ENCODE measurements around the gene U2AF1L4. TPM values are rescaled to one million over a fixed set of nuclear protein-coding genes. Genes with fewer than 3 reads are reported as not detected.
A peak's percentile ranks its signal among the peaks of the same experiment; 100 is the strongest.

U2AF1L4 gene
- polyA plus RNA-seq (2013, experiment 1 of 2), result 13.8 TPM
- 12.8 TPM for polyA plus RNA-seq (2013, experiment 2 of 2)

DNA sequence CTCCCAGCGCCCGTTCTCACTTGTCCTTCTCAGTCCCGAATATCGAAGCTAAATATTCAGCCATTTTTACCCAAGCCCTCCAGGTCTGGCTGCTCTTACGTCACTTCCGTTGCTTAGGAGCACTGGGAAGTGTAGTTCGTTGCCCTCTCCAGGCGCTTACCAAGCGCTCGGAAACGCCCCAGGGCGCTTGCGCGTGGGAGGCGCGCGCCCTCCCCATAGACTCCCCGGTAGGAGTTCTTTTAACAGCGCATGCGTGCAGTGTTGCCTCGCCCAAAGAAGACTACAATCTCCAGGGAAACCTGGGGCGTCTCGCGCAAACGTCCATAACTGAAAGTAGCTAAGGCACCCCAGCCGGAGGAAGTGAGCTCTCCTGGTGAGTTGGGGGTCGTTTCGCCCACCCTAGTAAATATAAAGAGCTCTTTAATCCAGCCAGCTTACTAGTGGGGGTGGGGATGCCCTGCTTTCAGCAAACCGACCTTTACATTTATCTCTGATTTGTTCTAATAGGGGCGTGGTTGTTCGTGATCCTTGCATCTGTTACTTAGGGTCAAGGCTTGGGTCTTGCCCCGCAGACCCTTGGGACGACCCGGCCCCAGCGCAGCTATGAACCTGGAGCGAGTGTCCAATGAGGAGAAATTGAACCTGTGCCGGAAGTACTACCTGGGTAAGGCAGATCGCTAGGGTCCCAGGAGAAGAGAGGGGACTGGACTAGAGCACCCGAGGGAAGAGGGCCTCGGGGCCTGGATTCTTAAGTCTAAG is at the start of gene U2AF1L4, which contains the start of gene PSENEN:
Gene U2AF1L4 (minus strand): TSS at position 91 of the 759 bp plus-strand sequence. CDS start 27 bp downstream, at position 64.
Gene PSENEN (plus strand): TSS at position 324 of the 759 bp plus-strand sequence. CDS start 280 bp downstream, at position 604.
- H3K9me3 ChIP-seq (ENCODE audit: control insufficient read depth, low read length), result no peaks in the 10 kb centered on the region
- H3K9ac ChIP-seq (ENCODE audit: low read length), result peak within 1 kb of the TSS; percentile 99
- peak within 1 kb of the TSS; percentile 67 to 95 for H3K18ac ChIP-seq (ENCODE audit: low read depth in 1 of 2, low read length in 2 of 2)
- under 1% methylated on average over 37 of the region's 40 CpGs for WGBS
- H3K27me3 ChIP-seq (ENCODE audit: control insufficient read depth in 1 of 2, insufficient read depth in 1 of 2, low read length in 2 of 2), result no peaks in the 10 kb centered on the region
- H4K8ac ChIP-seq (ENCODE audit: low read length), result peak within 1 kb of the TSS; percentile 70
- H2BK12ac ChIP-seq (ENCODE audit: low read length in 2 of 2), result no peak within 1 kb of the TSS
- no peak within 1 kb of the TSS for H3K23ac ChIP-seq (ENCODE audit: low read length in 2 of 2)
- DNase-seq, result peak; percentile 99
- H3K36me3 ChIP-seq (ENCODE audit: control insufficient read depth in 1 of 2, insufficient read depth in 2 of 2, low read depth in 1 of 2, low read length in 2 of 2), result peaks cover 16 to 21% of the 10 kb centered on the region in 2 experiments
- H2AK5ac ChIP-seq (ENCODE audit: low read length, severe bottlenecking), result peak within 1 kb of the TSS; percentile 82
- peak within 1 kb of the TSS; percentile 87 for H2BK5ac ChIP-seq (ENCODE audit: low read depth, low read length, poor library complexity, severe bottlenecking)
- peak within 1 kb of the TSS; percentile 99 for H2BK120ac ChIP-seq (ENCODE audit: low read depth, low read length)
- H2BK15ac ChIP-seq (ENCODE audit: low read depth, poor library complexity, severe bottlenecking), result peak within 1 kb of the TSS; percentile 30
- peak within 1 kb of the TSS; percentile 92 to 93 for H3K4ac ChIP-seq (ENCODE audit: low read depth in 1 of 2, low read length in 2 of 2)
- H3K79me1 ChIP-seq (replicated peaks; ENCODE audit: low read length, poor library complexity, severe bottlenecking), result peaks cover 37% of the 10 kb centered on the region
- peaks cover 26% of the 10 kb centered on the region for H3K4me1 ChIP-seq (ENCODE audit: control insufficient read depth, insufficient read depth, low read depth, low read length)
- peak within 1 kb of the TSS; percentile 74 to 96 for H3K4me3 ChIP-seq (ENCODE audit: insufficient read depth in 1 of 2, low read depth in 1 of 2, low read length in 2 of 2)
- peak within 1 kb of the TSS; percentile 98 for H3K27ac ChIP-seq (ENCODE audit: low read length, poor library complexity, severe bottlenecking)
- H4K91ac ChIP-seq (ENCODE audit: low read length), result peak within 1 kb of the TSS; percentile 90
- H3K4me2 ChIP-seq (ENCODE audit: low read length, poor library complexity, severe bottlenecking), result peak within 1 kb of the TSS; percentile 80
- peak within 1 kb of the TSS; percentile 72 for H2AFZ ChIP-seq (ENCODE audit: low read depth, low read length)
- peak within 1 kb of the TSS in 1 of 2 experiments; percentile 97 for H3K14ac ChIP-seq (ENCODE audit: low read length in 2 of 2)

DNA sequence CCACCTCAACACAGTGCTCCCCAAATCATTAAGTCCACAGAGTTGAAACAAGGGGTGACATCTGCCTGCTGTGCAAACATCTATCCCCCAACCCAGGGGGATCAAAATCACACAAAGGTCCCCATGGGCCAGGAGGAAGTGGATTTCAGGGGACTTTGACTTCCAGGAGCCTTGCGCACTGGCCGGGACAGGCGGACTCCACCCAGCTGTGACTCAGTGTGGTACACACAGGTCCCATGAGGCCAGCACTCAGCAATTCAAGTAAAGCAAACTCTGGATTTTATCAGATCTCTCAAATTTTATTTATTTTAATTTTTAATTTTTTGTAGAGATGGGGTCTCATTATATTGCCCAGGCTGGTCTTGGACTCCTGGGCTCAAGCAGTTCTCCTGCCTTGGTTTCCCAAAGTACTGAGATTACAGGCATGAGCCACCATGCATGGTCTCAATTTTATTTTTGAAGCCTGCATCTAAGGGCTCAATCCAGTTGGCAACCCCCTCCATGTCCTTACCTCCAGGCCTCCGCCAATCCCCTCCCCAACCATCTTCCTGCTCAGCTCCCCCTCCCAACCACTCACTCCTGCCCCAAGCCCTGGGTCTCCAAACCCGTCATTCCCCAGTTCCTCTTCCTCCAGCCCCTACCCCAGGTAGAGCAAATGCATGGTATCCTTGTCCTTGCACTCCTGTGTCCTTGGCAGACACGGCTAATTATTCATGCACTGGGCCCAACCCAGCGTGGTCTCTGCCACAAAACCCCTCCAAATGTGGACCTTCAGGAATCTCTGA is 48.4 kb upstream of the U2AF1L4 start:
- 79% methylated on average over 5 of the region's 7 CpGs for WGBS
- Histone ChIP-seq H3K23ac (ENCODE audit: low read length in 2 of 2) (no peak overlapping the region), H3K36me3 (ENCODE audit: control insufficient read depth in 1 of 2, insufficient read depth in 2 of 2, low read depth in 1 of 2, low read length in 2 of 2) (peaks cover 0 to 3% of the 10 kb centered on the region in 2 experiments), H3K9me3 (ENCODE audit: control insufficient read depth, low read length) (no peaks in the 10 kb centered on the region), H2BK15ac (ENCODE audit: low read depth, poor library complexity, severe bottlenecking) (peak overlapping the region; percentile 16), H3K14ac (ENCODE audit: low read length in 2 of 2) (no peak overlapping the region), H3K18ac (ENCODE audit: low read depth in 1 of 2, low read length in 2 of 2) (no peak overlapping the region), H3K27ac (ENCODE audit: low read length, poor library complexity, severe bottlenecking) (no peak overlapping the region), H3K4me3 (ENCODE audit: insufficient read depth in 1 of 2, low read depth in 1 of 2, low read length in 2 of 2) (no peak overlapping the region), H3K9ac (ENCODE audit: low read length) (no peak overlapping the region), H3K4me1 (ENCODE audit: control insufficient read depth, insufficient read depth, low read depth, low read length) (peaks cover 2% of the 10 kb centered on the region), H3K27me3 (ENCODE audit: control insufficient read depth in 1 of 2, insufficient read depth in 1 of 2, low read length in 2 of 2) (peaks cover 22 to 33% of the 10 kb centered on the region in 2 experiments), H3K4me2 (ENCODE audit: low read length, poor library complexity, severe bottlenecking) (no peak overlapping the region), H2AK5ac (ENCODE audit: low read length, severe bottlenecking) (no peak overlapping the region), H2BK5ac (ENCODE audit: low read depth, low read length, poor library complexity, severe bottlenecking) (no peak overlapping the region), H4K8ac (ENCODE audit: low read length) (no peak overlapping the region), H3K79me1 (replicated peaks; ENCODE audit: low read length, poor library complexity, severe bottlenecking) (no peaks in the 10 kb centered on the region), H3K4ac (ENCODE audit: low read depth in 1 of 2, low read length in 2 of 2) (no peak overlapping the region), H4K91ac (ENCODE audit: low read length) (no peak overlapping the region), H2BK12ac (ENCODE audit: low read length in 2 of 2) (no peak overlapping the region), H2BK120ac (ENCODE audit: low read depth, low read length) (no peak overlapping the region), H2AFZ (ENCODE audit: low read depth, low read length) (no peak overlapping the region)
- DNase-seq, result peak; percentile 8

DNA sequence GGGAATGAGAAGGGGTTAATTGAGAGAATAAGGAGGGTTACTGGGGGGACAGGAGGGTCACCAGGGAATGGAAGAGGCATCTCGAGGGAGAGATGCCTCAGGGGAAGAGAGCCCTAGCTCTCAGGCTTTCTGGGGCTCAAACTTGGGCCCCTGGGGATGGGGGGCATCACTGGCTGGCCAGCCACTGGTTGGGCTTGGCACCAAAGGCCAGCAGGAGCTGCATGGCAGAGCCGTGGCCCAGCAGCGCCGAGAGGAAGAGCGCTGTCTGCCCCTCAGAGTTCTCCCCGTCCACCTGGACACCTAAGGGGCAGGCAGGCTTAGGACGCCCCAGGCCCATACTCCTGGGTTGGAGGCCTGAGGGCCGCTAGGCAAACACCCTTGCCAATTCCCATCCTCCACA is 47.7 kb upstream of the U2AF1L4 start:
- Histone ChIP-seq H3K79me1 (replicated peaks; ENCODE audit: low read length, poor library complexity, severe bottlenecking) (no peaks in the 10 kb centered on the region), H3K9ac (ENCODE audit: low read length) (no peak overlapping the region), H4K8ac (ENCODE audit: low read length) (no peak overlapping the region), H3K4me2 (ENCODE audit: low read length, poor library complexity, severe bottlenecking) (no peak overlapping the region), H3K4ac (ENCODE audit: low read depth in 1 of 2, low read length in 2 of 2) (no peak overlapping the region), H3K18ac (ENCODE audit: low read depth in 1 of 2, low read length in 2 of 2) (no peak overlapping the region), H3K23ac (ENCODE audit: low read length in 2 of 2) (peak overlapping the region in 1 of 2 experiments; percentile 42), H2BK15ac (ENCODE audit: low read depth, poor library complexity, severe bottlenecking) (no peak overlapping the region), H2BK5ac (ENCODE audit: low read depth, low read length, poor library complexity, severe bottlenecking) (no peak overlapping the region), H3K4me1 (ENCODE audit: control insufficient read depth, insufficient read depth, low read depth, low read length) (peaks cover 2% of the 10 kb centered on the region), H3K27me3 (ENCODE audit: control insufficient read depth in 1 of 2, insufficient read depth in 1 of 2, low read length in 2 of 2) (peaks cover 17 to 27% of the 10 kb centered on the region in 2 experiments), H2AK5ac (ENCODE audit: low read length, severe bottlenecking) (no peak overlapping the region), H2BK120ac (ENCODE audit: low read depth, low read length) (no peak overlapping the region), H3K14ac (ENCODE audit: low read length in 2 of 2) (no peak overlapping the region), H2BK12ac (ENCODE audit: low read length in 2 of 2) (no peak overlapping the region), H4K91ac (ENCODE audit: low read length) (no peak overlapping the region), H3K4me3 (ENCODE audit: insufficient read depth in 1 of 2, low read depth in 1 of 2, low read length in 2 of 2) (no peak overlapping the region), H2AFZ (ENCODE audit: low read depth, low read length) (no peak overlapping the region), H3K36me3 (ENCODE audit: control insufficient read depth in 1 of 2, insufficient read depth in 2 of 2, low read depth in 1 of 2, low read length in 2 of 2) (peaks cover 0 to 3% of the 10 kb centered on the region in 2 experiments), H3K9me3 (ENCODE audit: control insufficient read depth, low read length) (no peaks in the 10 kb centered on the region), H3K27ac (ENCODE audit: low read length, poor library complexity, severe bottlenecking) (no peak overlapping the region)
- WGBS, result 86% methylated on average over 8 of the region's 8 CpGs
- no peak for DNase-seq

GRCh38 chr19:35792312-35792711 is 47.1 kb upstream of the U2AF1L4 start:
- peak overlapping the region in 1 of 2 experiments; percentile 17 for H3K4me3 ChIP-seq (ENCODE audit: insufficient read depth in 1 of 2, low read depth in 1 of 2, low read length in 2 of 2)
- H3K4me1 ChIP-seq (ENCODE audit: control insufficient read depth, insufficient read depth, low read depth, low read length), result peaks cover 3% of the 10 kb centered on the region
- H3K27me3 ChIP-seq (ENCODE audit: control insufficient read depth in 1 of 2, insufficient read depth in 1 of 2, low read length in 2 of 2), result peaks cover 11 to 22% of the 10 kb centered on the region in 2 experiments
- no peak overlapping the region for H3K4me2 ChIP-seq (ENCODE audit: low read length, poor library complexity, severe bottlenecking)
- H3K4ac ChIP-seq (ENCODE audit: low read depth in 1 of 2, low read length in 2 of 2), result no peak overlapping the region
- no peak overlapping the region for H2BK5ac ChIP-seq (ENCODE audit: low read depth, low read length, poor library complexity, severe bottlenecking)
- no peak overlapping the region for H2BK120ac ChIP-seq (ENCODE audit: low read depth, low read length)
- no peak overlapping the region for H2BK15ac ChIP-seq (ENCODE audit: low read depth, poor library complexity, severe bottlenecking)
- H3K79me1 ChIP-seq (replicated peaks; ENCODE audit: low read length, poor library complexity, severe bottlenecking), result no peaks in the 10 kb centered on the region
- WGBS, result 85% methylated on average over 15 of the region's 15 CpGs
- H3K27ac ChIP-seq (ENCODE audit: low read length, poor library complexity, severe bottlenecking), result no peak overlapping the region
- H3K18ac ChIP-seq (ENCODE audit: low read depth in 1 of 2, low read length in 2 of 2), result no peak overlapping the region
- no peaks in the 10 kb centered on the region for H3K9me3 ChIP-seq (ENCODE audit: control insufficient read depth, low read length)
- H2AFZ ChIP-seq (ENCODE audit: low read depth, low read length), result no peak overlapping the region
- no peak overlapping the region for H3K23ac ChIP-seq (ENCODE audit: low read length in 2 of 2)
- H4K8ac ChIP-seq (ENCODE audit: low read length), result no peak overlapping the region
- no peak overlapping the region for H3K14ac ChIP-seq (ENCODE audit: low read length in 2 of 2)
- no peak overlapping the region for H3K9ac ChIP-seq (ENCODE audit: low read length)
- DNase-seq, result no peak
- no peak overlapping the region for H4K91ac ChIP-seq (ENCODE audit: low read length)
- H2BK12ac ChIP-seq (ENCODE audit: low read length in 2 of 2), result no peak overlapping the region
- peaks cover 0 to 8% of the 10 kb centered on the region in 2 experiments for H3K36me3 ChIP-seq (ENCODE audit: control insufficient read depth in 1 of 2, insufficient read depth in 2 of 2, low read depth in 1 of 2, low read length in 2 of 2)
- no peak overlapping the region for H2AK5ac ChIP-seq (ENCODE audit: low read length, severe bottlenecking)

Measured in mesenchymal stem cell (in vitro differentiated cells and primary cell).